Endothelial cell of umbilical vein (primary cell): ENCODE data around the gene ZNF804B. TPM values are rescaled to one million over a fixed set of nuclear protein-coding genes. Genes with fewer than 3 reads are reported as not detected.

Experiments used
- BruUV-seq: library from RNA; stranded (reverse); fragments of 400-500 nt; replicated peaks from 2 replicates; lab custom pipeline; 2021; lab: Mats Ljungman, UMichigan
- CTCF ChIA-PET: fragments of 300-600, 350-600 bp; sonication (Branson Sonifier 250); formaldehyde crosslinking; loops from one replicate; lab custom pipeline; 2021; ENCODE audit warnings: antibody characterized with exemption, inconsistent platforms; lab: Charles Lee
- POLR2A ChIA-PET: fragments of 300-600, 350-600 bp; sonication (Branson Sonifier 250); formaldehyde crosslinking; loops from one replicate; lab custom pipeline; 2021; ENCODE audit warnings: antibody characterized with exemption, inconsistent platforms; lab: Charles Lee
- DNase-seq: peaks from one replicate; pipeline ENCODE4 v3.0.0-alpha.2; 2011; ENCODE audit warnings: low read depth, low spot score
- FAIRE-seq: peaks from 2 replicates; lab custom pipeline; 2011; peaks lifted over from hg19 to GRCh38; lab: Jason Lieb, UNC
- H2AFZ ChIP-seq: 2 replicates; pipeline ENCODE4 v1.6.0; 2012; ENCODE audit warnings: low read depth, low read length, control low read depth, inconsistent platforms
- H3K27ac ChIP-seq: 2 replicates; pipeline ENCODE4 v1.5.1; 2011; ENCODE audit warnings: low read depth, mild to moderate bottlenecking, control low read depth, low read length, moderate library complexity; ENCODE audit not compliant: insufficient read depth
- H3K27me3 ChIP-seq, 2 experiments: 2 replicates each; pipeline versions ENCODE4 v1.6.0 to v1.6.1; 2011; ENCODE audit warnings: low read length in 2 of 2, mixed read lengths in 1 of 2; ENCODE audit not compliant: control insufficient read depth in 2 of 2, insufficient read depth in 2 of 2
- H3K36me3 ChIP-seq, 2 experiments: 2 replicates in 1 of 2; 3 replicates in 1 of 2; pipeline ENCODE4 v1.5.1; 2011; ENCODE audit warnings: low read length in 2 of 2, mild to moderate bottlenecking in 1 of 2, moderate library complexity in 1 of 2; ENCODE audit not compliant: control insufficient read depth in 2 of 2, insufficient read depth in 2 of 2; ENCODE audit errors: extremely low read depth in 1 of 2
- H3K4me1 ChIP-seq: 3 replicates; pipeline ENCODE4 v1.5.1; 2011; ENCODE audit warnings: mild to moderate bottlenecking, low read length; ENCODE audit not compliant: control insufficient read depth, insufficient read depth; ENCODE audit errors: extremely low read depth
- H3K4me2 ChIP-seq: 2 replicates; pipeline ENCODE4 v1.6.1; 2011; ENCODE audit warnings: low read length, control low read depth, mixed read lengths; ENCODE audit not compliant: insufficient read depth
- H3K4me3 ChIP-seq, 3 experiments: fragments of 200-600 bp in 1 of 3; sonication (generic), shearing (Covaris generic) in 1 of 3; replicated peaks in 1 of 3; 2 replicates each; pipeline ENCODE4 v1.5.1; 2011 to 2016; ENCODE audit warnings: control low read depth in 3 of 3, low read length in 3 of 3, mild to moderate bottlenecking in 2 of 3, inconsistent platforms in 1 of 3, low read depth in 1 of 3, moderate library complexity in 1 of 3; ENCODE audit not compliant: insufficient read depth in 1 of 3
- H3K79me2 ChIP-seq: 2 replicates; pipeline ENCODE4 v1.6.0; 2012; ENCODE audit warnings: low read length, inconsistent platforms; ENCODE audit not compliant: control insufficient read depth, insufficient read depth
- H3K9ac ChIP-seq: replicated peaks from 2 replicates; pipeline ENCODE3; 2011; ENCODE audit warnings: low read length, control low read depth; ENCODE audit not compliant: insufficient read depth; ENCODE audit errors: extremely low read depth
- H3K9me1 ChIP-seq: replicated peaks from 3 replicates; pipeline ENCODE4 v1.6.0; 2011; ENCODE audit warnings: mild to moderate bottlenecking, low read length; ENCODE audit not compliant: control insufficient read depth, insufficient read depth; ENCODE audit errors: extremely low read depth
- H3K9me3 ChIP-seq: replicated peaks from 2 replicates; pipeline ENCODE4 v1.5.1; 2012; ENCODE audit warnings: low read length, inconsistent platforms; ENCODE audit not compliant: control insufficient read depth, insufficient read depth
- H4K20me1 ChIP-seq: replicated peaks from 2 replicates; pipeline ENCODE3; 2011; ENCODE audit warnings: mild to moderate bottlenecking, low read length; ENCODE audit not compliant: control insufficient read depth, insufficient read depth; ENCODE audit errors: extremely low read depth
- CTCF ChIP-seq, 2 donors: IDR thresholded peaks; 1 replicate in 1 of 2; 2 replicates in 1 of 2; pipeline ENCODE4 v1.5.1; 2011; ENCODE audit warnings: low read length in 2 of 2, mild to moderate bottlenecking in 2 of 2, moderate library complexity in 2 of 2, control low read depth in 1 of 2, inconsistent platforms in 1 of 2, low read depth in 1 of 2; ENCODE audit not compliant: insufficient read depth in 1 of 2; ENCODE audit errors: extremely low read depth in 1 of 2
- EZH2 ChIP-seq: IDR thresholded peaks from 2 replicates; pipeline ENCODE4 v1.6.1; 2012; ENCODE audit warnings: borderline replicate concordance, low read depth, mild to moderate bottlenecking, moderate library complexity, low read length, inconsistent platforms; ENCODE audit not compliant: severe bottlenecking
- FOS ChIP-seq: IDR thresholded peaks from 2 replicates; pipeline ENCODE4 v1.6.1; 2011; ENCODE audit warnings: mild to moderate bottlenecking, low read length, moderate library complexity, borderline replicate concordance; ENCODE audit not compliant: insufficient read depth
- GATA2 ChIP-seq: IDR thresholded peaks from 2 replicates; pipeline ENCODE4 v1.7.0; 2011; ENCODE audit warnings: low read depth, mild to moderate bottlenecking, moderate library complexity, mixed read lengths, low read length; ENCODE audit not compliant: insufficient read length, insufficient read depth
- JUN ChIP-seq: IDR thresholded peaks from 2 replicates; pipeline ENCODE4 v1.6.1; 2011; ENCODE audit warnings: borderline replicate concordance, low read depth; ENCODE audit not compliant: insufficient read length, insufficient read depth
- MAX ChIP-seq: IDR thresholded peaks from 2 replicates; pipeline ENCODE4 v1.6.1; 2011; ENCODE audit not compliant: insufficient read depth, insufficient read length
- MYC ChIP-seq: IDR thresholded peaks from one replicate; pipeline ENCODE4 v1.6.1; 2011; ENCODE audit warnings: mild to moderate bottlenecking, low read depth, low read length
- POLR2A ChIP-seq: IDR thresholded peaks from 2 replicates; pipeline ENCODE4 v1.6.1; 2012; ENCODE audit warnings: low read depth, mild to moderate bottlenecking, control low read depth, low read length
- POLR2AphosphoS5 ChIP-seq: IDR thresholded peaks from 2 replicates; pipeline ENCODE4 v1.6.1; 2012; ENCODE audit warnings: low read depth, mild to moderate bottlenecking, control low read depth, low read length, moderate library complexity; ENCODE audit not compliant: insufficient read depth
- dilution Hi-C: fragments of 300-500 bp; cut with MboI; formaldehyde crosslinking; loops from one replicate; pipeline ENCODE4 v1.15.0; 2019; ENCODE audit warnings: low sequenced_read_pairs; ENCODE audit not compliant: extremely low pct_ligation_motif_present
- intact Hi-C: fragments of 100-400 bp; cut with micrococcal nuclease; formaldehyde crosslinking; loops from one replicate; pipeline ENCODE4 v1.10.0; 2022
- polyA plus RNA-seq, 4 experiments: library from polyadenylated mRNA; depleted of rRNA in 3 of 4; stranded (reverse) in 3 of 4; unstranded in 1 of 4; fragments of >200 nt; gene quantifications; 2 replicates each; pipeline versions ENCODE4 v1.2.1 to v1.2.3, GENCODE V29; 2011 to 2012; ENCODE audit warnings: missing spikeins in 1 of 4
- total RNA-seq: library from RNA; stranded (reverse); gene quantifications from 2 replicates; pipeline ENCODE4 v1.2.3, GENCODE V29; 2021

ZNF804B gene
- total and polyA plus RNA-seq, 2 donors (not counting 3 experiments of a cell fraction or from before 2014, with no cell fraction given) = not detected

- H2AFZ ChIP-seq = no peak overlapping the region
- dilution Hi-C loops = no loop called here
- no peak for DNase-seq
- H3K9me1 ChIP-seq = no peaks in the 10 kb centered on the region
- no peaks in the 10 kb centered on the region for H3K4me1 ChIP-seq
- CTCF ChIA-PET = no interaction called here
- H3K79me2 ChIP-seq = no peaks in the 10 kb centered on the region
- FAIRE-seq = no peak
- TF ChIP-seq GATA2 = no peak
- TF ChIP-seq JUN = no peak
- TF ChIP-seq EZH2 = no peak
- no peak for TF ChIP-seq FOS
- no peak for TF ChIP-seq CTCF (IDR thresholded peaks at IDR 0.05; ENCODE audit: extremely low read depth in 1 of 2, insufficient read depth in 1 of 2, low read depth in 1 of 2, low read length in 2 of 2)
- no peak for TF ChIP-seq MAX
- no peak for TF ChIP-seq MYC
- no peak for TF ChIP-seq POLR2AphosphoS5
- no peak for TF ChIP-seq POLR2A
- intact Hi-C loops = no loop called here
- no peaks in the 10 kb centered on the region for H4K20me1 ChIP-seq
- H3K27ac ChIP-seq = no peak overlapping the region
- H3K27me3 ChIP-seq = no peaks in the 10 kb centered on the region
- BruUV-seq = no TSS peak
- POLR2A ChIA-PET = no interaction called here
- no peak overlapping the region for H3K4me3 ChIP-seq
- no peaks in the 10 kb centered on the region for H3K36me3 ChIP-seq
- H3K9ac ChIP-seq = no peak overlapping the region
- no peaks in the 10 kb centered on the region for H3K9me3 ChIP-seq
- no peak overlapping the region for H3K4me2 ChIP-seq
Measured at GRCh38 chr7:88851220-88851619, 91.7 kb downstream of the ZNF804B start.
